ENCODE data around the gene CNTN4. TPM values are rescaled to one million over a fixed set of nuclear protein-coding genes. Genes with fewer than 3 reads are reported as not detected.
"Not testable (repeated sequence)": the region's sequence is repeated elsewhere in the genome, so short reads cannot be mapped to it uniquely, and the experiment has no call there.

CNTN4 gene
- polyA plus RNA-seq, 3 donors from 2014 or later, result not detected

GRCh38 chr3:2495746-2496145 lies 397.1 kb downstream of the CNTN4 start:
- H3K36me3 Mint-ChIP-seq, result no peaks in the 10 kb centered on the region
- no peaks in the 10 kb centered on the region for H3K27me3 Mint-ChIP-seq (ENCODE audit: low read depth in 3 of 3)
- DNase-seq, result no peak
- H3K4me3 Mint-ChIP-seq, result no peak overlapping the region
- no peak overlapping the region for H3K27ac Mint-ChIP-seq
- peaks cover 0 to 10% (median 1%) of the 10 kb centered on the region in 6 donors for H3K9me3 Mint-ChIP-seq
- no peaks in the 10 kb centered on the region for H3K4me1 Mint-ChIP-seq

GRCh38 chr3:2504912-2505311 lies 406.2 kb downstream of the CNTN4 start:
- H3K36me3 Mint-ChIP-seq, result no peaks in the 10 kb centered on the region
- no peak overlapping the region for H3K4me3 Mint-ChIP-seq
- DNase-seq, result no peak
- no peak overlapping the region for H3K27ac Mint-ChIP-seq
- H3K9me3 Mint-ChIP-seq, result peaks cover 0 to 9% (median 3%) of the 10 kb centered on the region in 6 donors
- H3K27me3 Mint-ChIP-seq (ENCODE audit: low read depth in 3 of 3), result peaks cover 0 to 2% (median 0%) of the 10 kb centered on the region in 3 donors
- no peaks in the 10 kb centered on the region for H3K4me1 Mint-ChIP-seq

- no peaks in the 10 kb centered on the region for H3K4me1 Mint-ChIP-seq
- no peaks in the 10 kb centered on the region for H3K36me3 Mint-ChIP-seq
- peaks cover 0 to 2% (median 0%) of the 10 kb centered on the region in 3 donors for H3K27me3 Mint-ChIP-seq (ENCODE audit: low read depth in 3 of 3)
- H3K27ac Mint-ChIP-seq, result no peak overlapping the region
- DNase-seq, result no peak
- no peak overlapping the region for H3K4me3 Mint-ChIP-seq
- H3K9me3 Mint-ChIP-seq, result peaks cover 0 to 6% (median 2%) of the 10 kb centered on the region in 6 donors
These were observed 408.1 kb downstream of the CNTN4 start for GRCh38 chr3:2506776-2507175.

GRCh38 chr3:2510591-2511145 lies 412.0 kb downstream of the CNTN4 start:
- Mint-ChIP-seq H3K36me3 (no peaks in the 10 kb centered on the region), H3K27me3 (ENCODE audit: low read depth in 3 of 3) (peaks cover 0 to 2% (median 0%) of the 10 kb centered on the region in 3 donors), H3K27ac (no peak overlapping the region), H3K4me1 (no peaks in the 10 kb centered on the region), H3K4me3 (no peak overlapping the region), H3K9me3 (peaks cover 0 to 6% (median 1%) of the 10 kb centered on the region in 6 donors)
- DNase-seq, result no peak

- no peaks in the 10 kb centered on the region for H3K36me3 Mint-ChIP-seq
These were observed 412.7 kb downstream of the CNTN4 start for GRCh38 chr3:2511356-2511755.

GRCh38 chr3:2512881-2513280 lies 414.2 kb downstream of the CNTN4 start:
- no peak for DNase-seq
- Mint-ChIP-seq H3K27ac (no peak overlapping the region), H3K4me3 (no peak overlapping the region), H3K4me1 (no peaks in the 10 kb centered on the region), H3K36me3 (no peaks in the 10 kb centered on the region), H3K27me3 (ENCODE audit: low read depth in 3 of 3) (no peaks in the 10 kb centered on the region), H3K9me3 (peaks cover 0 to 1% (median 0%) of the 10 kb centered on the region in 6 donors)

More at GRCh38 chr3:2511356-2511755, 412.7 kb downstream of the CNTN4 start:
- peaks cover 0 to 6% (median 1%) of the 10 kb centered on the region in 6 donors for H3K9me3 Mint-ChIP-seq
- no peak for DNase-seq
- no peaks in the 10 kb centered on the region for H3K4me1 Mint-ChIP-seq
- no peak overlapping the region for H3K4me3 Mint-ChIP-seq
- H3K27me3 Mint-ChIP-seq (ENCODE audit: low read depth in 3 of 3), result peaks cover 0 to 2% (median 0%) of the 10 kb centered on the region in 3 donors
- H3K27ac Mint-ChIP-seq, result no peak overlapping the region

- no peaks in the 10 kb centered on the region for H3K4me1 Mint-ChIP-seq
- no peaks in the 10 kb centered on the region for H3K36me3 Mint-ChIP-seq
- DNase-seq, result no peak
- no peak overlapping the region for H3K4me3 Mint-ChIP-seq
- no peak overlapping the region for H3K27ac Mint-ChIP-seq
- peaks cover 0 to 3% (median 1%) of the 10 kb centered on the region in 6 donors for H3K9me3 Mint-ChIP-seq
- H3K27me3 Mint-ChIP-seq (ENCODE audit: low read depth in 3 of 3), result no peaks in the 10 kb centered on the region
These were observed 415.3 kb downstream of the CNTN4 start for GRCh38 chr3:2513986-2514385.

GRCh38 chr3:2516762-2517441 lies 418.2 kb downstream of the CNTN4 start:
- no peaks in the 10 kb centered on the region for H3K27me3 Mint-ChIP-seq (ENCODE audit: low read depth in 3 of 3)
- H3K4me1 Mint-ChIP-seq, result no peaks in the 10 kb centered on the region
- H3K36me3 Mint-ChIP-seq, result no peaks in the 10 kb centered on the region
- peaks cover 0 to 6% (median 1%) of the 10 kb centered on the region in 6 donors for H3K9me3 Mint-ChIP-seq
- H3K27ac Mint-ChIP-seq, result no peak overlapping the region
- DNase-seq, result no peak
- no peak overlapping the region for H3K4me3 Mint-ChIP-seq

- no peak overlapping the region for H3K27ac Mint-ChIP-seq
- H3K9me3 Mint-ChIP-seq, result peaks cover 0 to 6% (median 1%) of the 10 kb centered on the region in 6 donors
- H3K4me1 Mint-ChIP-seq, result no peaks in the 10 kb centered on the region
- no peak overlapping the region for H3K4me3 Mint-ChIP-seq
- no peaks in the 10 kb centered on the region for H3K27me3 Mint-ChIP-seq (ENCODE audit: low read depth in 3 of 3)
- H3K36me3 Mint-ChIP-seq, result no peaks in the 10 kb centered on the region
- no peak for DNase-seq
These were observed 419.0 kb downstream of the CNTN4 start for GRCh38 chr3:2517500-2518172.

- peaks cover 0 to 7% (median 3%) of the 10 kb centered on the region in 6 donors for H3K9me3 Mint-ChIP-seq
- DNase-seq, result no peak
- H3K4me3 Mint-ChIP-seq, result no peak overlapping the region
- no peak overlapping the region for H3K27ac Mint-ChIP-seq
- no peaks in the 10 kb centered on the region for H3K27me3 Mint-ChIP-seq (ENCODE audit: low read depth in 3 of 3)
- H3K4me1 Mint-ChIP-seq, result no peaks in the 10 kb centered on the region
- H3K36me3 Mint-ChIP-seq, result no peaks in the 10 kb centered on the region
These were observed 424.7 kb downstream of the CNTN4 start for GRCh38 chr3:2523281-2523836.

GRCh38 chr3:2525968-2526367 lies 427.3 kb downstream of the CNTN4 start:
- no peaks in the 10 kb centered on the region for H3K36me3 Mint-ChIP-seq
- no peaks in the 10 kb centered on the region for H3K27me3 Mint-ChIP-seq (ENCODE audit: low read depth in 3 of 3)
- H3K27ac Mint-ChIP-seq, result no peak overlapping the region

GRCh38 chr3:2526926-2527325 lies 428.3 kb downstream of the CNTN4 start:
- no peak overlapping the region for H3K4me3 Mint-ChIP-seq
- peaks cover 0 to 21% (median 7%) of the 10 kb centered on the region in 6 donors for H3K9me3 Mint-ChIP-seq
- no peaks in the 10 kb centered on the region for H3K36me3 Mint-ChIP-seq
- no peaks in the 10 kb centered on the region for H3K4me1 Mint-ChIP-seq
- no peaks in the 10 kb centered on the region for H3K27me3 Mint-ChIP-seq (ENCODE audit: low read depth in 3 of 3)
- no peak for DNase-seq
- H3K27ac Mint-ChIP-seq, result no peak overlapping the region

More at GRCh38 chr3:2525968-2526367, 427.3 kb downstream of the CNTN4 start:
- H3K4me1 Mint-ChIP-seq, result no peaks in the 10 kb centered on the region
- H3K9me3 Mint-ChIP-seq, result peaks cover 0 to 13% (median 4%) of the 10 kb centered on the region in 6 donors
- no peak for DNase-seq
- no peak overlapping the region for H3K4me3 Mint-ChIP-seq

- H3K4me1 Mint-ChIP-seq; H3K27me3 Mint-ChIP-seq (ENCODE audit: low read depth in 3 of 3); H3K27ac Mint-ChIP-seq; H3K36me3 Mint-ChIP-seq; H3K4me3 Mint-ChIP-seq; DNase-seq: not testable (repeated sequence)
- H3K9me3 Mint-ChIP-seq, result peaks cover 0 to 21% (median 7%) of the 10 kb centered on the region in 6 donors
These were observed 428.7 kb downstream of the CNTN4 start for GRCh38 chr3:2527328-2527727.

GRCh38 chr3:2534767-2535166 lies 436.1 kb downstream of the CNTN4 start:
- peaks cover 0 to 29% (median 10%) of the 10 kb centered on the region in 6 donors for H3K9me3 Mint-ChIP-seq
- not testable (repeated sequence) for H3K27ac Mint-ChIP-seq; H3K4me1 Mint-ChIP-seq; DNase-seq; H3K4me3 Mint-ChIP-seq; H3K27me3 Mint-ChIP-seq (ENCODE audit: low read depth in 3 of 3); H3K36me3 Mint-ChIP-seq
